Testis (tissue), 2 donors: Measurements from ENCODE around the gene BLCAP.

Experiments used
- POLR2A ChIP-seq: fragments of 450-650 bp; IDR thresholded peaks from one replicate; pipeline ENCODE4 v1.6.1; 2017; ENCODE audit warnings: antibody characterized with exemption, mild to moderate bottlenecking, moderate library complexity
- TF ChIP-seq, protein P1 (sequence below), 3 experiments: fragments of 450-650 bp in 2 of 3; fragments of 200-600 bp in 1 of 3; sonication (generic) in 1 of 3; IDR thresholded peaks; one replicate each; pipeline ENCODE4 v1.5.1; 2016 to 2019; ENCODE audit warnings: antibody characterized with exemption in 3 of 3, mild to moderate bottlenecking in 2 of 3, moderate library complexity in 1 of 3

DNA sequence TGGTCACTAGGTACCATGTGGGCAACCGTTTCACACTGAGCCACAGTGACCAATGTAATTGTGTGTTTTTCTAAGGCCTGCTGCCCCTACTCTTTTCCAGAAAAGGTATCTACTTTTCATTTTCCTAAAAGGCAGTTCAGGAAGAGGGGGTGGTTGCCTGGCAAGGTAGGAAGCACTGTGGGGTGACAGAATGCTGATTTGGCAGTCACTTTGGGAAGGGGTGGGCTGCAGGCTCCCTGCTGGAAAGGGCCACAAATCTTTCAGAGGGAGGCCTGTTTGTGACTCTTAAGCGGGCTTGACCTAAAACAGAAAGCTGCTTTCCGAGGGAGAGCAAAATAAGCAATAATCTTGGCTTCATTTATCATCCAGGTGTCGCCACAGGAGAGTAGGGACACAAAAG lies 11.8 kb downstream of the BLCAP start:
- TF ChIP-seq, protein P1, sequence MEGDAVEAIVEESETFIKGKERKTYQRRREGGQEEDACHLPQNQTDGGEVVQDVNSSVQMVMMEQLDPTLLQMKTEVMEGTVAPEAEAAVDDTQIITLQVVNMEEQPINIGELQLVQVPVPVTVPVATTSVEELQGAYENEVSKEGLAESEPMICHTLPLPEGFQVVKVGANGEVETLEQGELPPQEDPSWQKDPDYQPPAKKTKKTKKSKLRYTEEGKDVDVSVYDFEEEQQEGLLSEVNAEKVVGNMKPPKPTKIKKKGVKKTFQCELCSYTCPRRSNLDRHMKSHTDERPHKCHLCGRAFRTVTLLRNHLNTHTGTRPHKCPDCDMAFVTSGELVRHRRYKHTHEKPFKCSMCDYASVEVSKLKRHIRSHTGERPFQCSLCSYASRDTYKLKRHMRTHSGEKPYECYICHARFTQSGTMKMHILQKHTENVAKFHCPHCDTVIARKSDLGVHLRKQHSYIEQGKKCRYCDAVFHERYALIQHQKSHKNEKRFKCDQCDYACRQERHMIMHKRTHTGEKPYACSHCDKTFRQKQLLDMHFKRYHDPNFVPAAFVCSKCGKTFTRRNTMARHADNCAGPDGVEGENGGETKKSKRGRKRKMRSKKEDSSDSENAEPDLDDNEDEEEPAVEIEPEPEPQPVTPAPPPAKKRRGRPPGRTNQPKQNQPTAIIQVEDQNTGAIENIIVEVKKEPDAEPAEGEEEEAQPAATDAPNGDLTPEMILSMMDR (IDR thresholded peaks at IDR 0.05), result no peak
- no peak for TF ChIP-seq POLR2A
